GM18907 (cell line): ENCODE data around the gene SUMO3.

Experiments used
- ATAC-seq: cut with Tn5 transposase; IDR thresholded peaks from one replicate; pipeline ENCODE4 v1.9.1; 2021; ENCODE audit warnings: mild to moderate bottlenecking, moderate library complexity; ENCODE audit not compliant: unreplicated experiment

The SUMO3 gene

GRCh38 chr21:44817914-44818639, at the start of gene SUMO3:
SUMO3 (minus strand) TSS chr21:44818062; CDS start chr21:44817968, 94 bp downstream.
- peak; percentile 61 for ATAC-seq

- no peak for ATAC-seq
Measured at GRCh38 chr21:44867464-44867863, 49.6 kb upstream of the SUMO3 start.

GRCh38 chr21:44866780-44867179, 48.9 kb upstream of the SUMO3 start:
- no peak for ATAC-seq

- peak; percentile 73 for ATAC-seq
Measured at GRCh38 chr21:44865561-44866280, 47.9 kb upstream of the SUMO3 start.

GRCh38 chr21:44862869-44863685, 45.2 kb upstream of the SUMO3 start:
- no peak for ATAC-seq

GRCh38 chr21:44858791-44859190, 40.9 kb upstream of the SUMO3 start:
- no peak for ATAC-seq

- ATAC-seq, result no peak
Measured at GRCh38 chr21:44858291-44858690, 40.4 kb upstream of the SUMO3 start.

GRCh38 chr21:44857127-44857892, 39.4 kb upstream of the SUMO3 start:
- ATAC-seq, result no peak

- no peak for ATAC-seq
Measured at GRCh38 chr21:44856131-44856530, 38.3 kb upstream of the SUMO3 start.

GRCh38 chr21:44855572-44855971, 37.7 kb upstream of the SUMO3 start:
- no peak for ATAC-seq

- no peak for ATAC-seq
Measured at GRCh38 chr21:44854664-44855446, 37.0 kb upstream of the SUMO3 start.

- ATAC-seq, result no peak
Measured at GRCh38 chr21:44854391-44854663, 36.5 kb upstream of the SUMO3 start.

- no peak for ATAC-seq
Measured at GRCh38 chr21:44853601-44854390, 35.9 kb upstream of the SUMO3 start.

- no peak for ATAC-seq
Measured at GRCh38 chr21:44850905-44851657, 33.2 kb upstream of the SUMO3 start.

GRCh38 chr21:44850208-44850800, 32.4 kb upstream of the SUMO3 start:
- ATAC-seq, result no peak

- ATAC-seq, result no peak
Measured at GRCh38 chr21:44849616-44850130, 31.8 kb upstream of the SUMO3 start.

GRCh38 chr21:44848821-44849521, 31.1 kb upstream of the SUMO3 start:
- ATAC-seq, result no peak
